AG04449 (cell line): ENCODE data around the gene NKX2-8.

ENCODE experiments used
- CTCF ChIA-PET: fragments of 350-600 bp; formaldehyde crosslinking; extraction: SDS; loops from one replicate; lab custom pipeline; 2021; ENCODE audit warnings: antibody characterized with exemption; lab: Yijun Ruan, JAX
- POLR2A ChIA-PET: fragments of 400-600, 350-600 bp; formaldehyde crosslinking; extraction: SDS; loops from one replicate; lab custom pipeline; 2020; ENCODE audit warnings: antibody characterized with exemption, inconsistent platforms; lab: Yijun Ruan, JAX
- DNase-seq: peaks from one replicate; pipeline ENCODE4 v3.0.0-alpha.2; 2010; ENCODE audit warnings: low read depth, low spot score
- H3K4me3 ChIP-seq: 2 replicates; pipeline ENCODE4 v1.5.1; 2011; ENCODE audit warnings: low read depth, mild to moderate bottlenecking, control low read depth, low read length
- TF ChIP-seq, protein P1 (sequence below): IDR thresholded peaks from one replicate; pipeline ENCODE4 v1.5.1; 2011; ENCODE audit warnings: mild to moderate bottlenecking, moderate library complexity, low read length, control low read depth, inconsistent platforms; ENCODE audit not compliant: insufficient read depth; ENCODE audit errors: missing control alignments

The NKX2-8 gene

DNA sequence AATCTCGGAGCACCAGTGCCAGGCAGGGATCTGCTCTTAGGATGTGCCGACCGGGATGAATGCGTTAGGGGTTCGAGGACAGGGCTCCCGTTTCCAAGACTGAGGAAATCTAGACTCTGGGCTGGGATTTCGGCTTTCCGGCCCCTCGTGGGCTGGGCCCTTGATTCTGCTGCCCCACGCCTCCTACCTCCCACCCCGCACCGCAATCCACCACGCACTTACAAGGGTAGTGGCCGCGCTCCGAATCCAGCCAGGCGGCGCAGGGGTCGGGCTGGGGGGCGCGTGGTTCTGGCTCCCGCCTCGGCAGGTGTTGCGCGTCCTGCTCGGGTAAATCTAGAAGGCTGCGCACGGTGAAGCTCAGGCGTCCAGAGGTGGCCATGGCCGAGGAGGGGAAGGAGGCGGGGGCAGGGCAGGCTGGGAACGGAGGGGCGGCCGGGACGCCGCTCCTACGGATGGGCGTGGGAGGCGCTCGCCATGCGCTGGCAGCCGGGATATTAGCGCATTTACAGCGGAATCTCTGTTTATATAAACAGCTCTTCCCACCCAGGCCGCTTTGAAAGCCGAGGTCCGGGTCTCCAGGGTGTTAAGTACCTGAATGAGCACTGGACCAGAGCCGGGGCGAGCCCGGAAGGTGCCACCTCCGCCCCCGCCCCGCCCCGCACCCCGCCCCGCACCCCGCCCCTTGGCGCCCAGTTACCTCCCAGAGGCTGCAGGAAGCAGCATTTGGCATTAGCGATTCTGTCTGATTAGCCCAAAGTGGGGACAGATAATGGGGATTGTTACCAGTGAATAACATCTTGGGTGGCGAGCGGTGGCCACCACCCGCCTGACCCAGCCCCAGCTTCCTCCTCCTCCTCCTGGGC, at the start of gene NKX2-8:
Gene NKX2-8 (minus strand): TSS at position 604 of the 863 bp plus-strand sequence. CDS start 225 bp downstream, at position 379.
- peak within 1 kb of the TSS; percentile 46 for H3K4me3 ChIP-seq
- DNase-seq, result no peak
- TF ChIP-seq, protein P1, sequence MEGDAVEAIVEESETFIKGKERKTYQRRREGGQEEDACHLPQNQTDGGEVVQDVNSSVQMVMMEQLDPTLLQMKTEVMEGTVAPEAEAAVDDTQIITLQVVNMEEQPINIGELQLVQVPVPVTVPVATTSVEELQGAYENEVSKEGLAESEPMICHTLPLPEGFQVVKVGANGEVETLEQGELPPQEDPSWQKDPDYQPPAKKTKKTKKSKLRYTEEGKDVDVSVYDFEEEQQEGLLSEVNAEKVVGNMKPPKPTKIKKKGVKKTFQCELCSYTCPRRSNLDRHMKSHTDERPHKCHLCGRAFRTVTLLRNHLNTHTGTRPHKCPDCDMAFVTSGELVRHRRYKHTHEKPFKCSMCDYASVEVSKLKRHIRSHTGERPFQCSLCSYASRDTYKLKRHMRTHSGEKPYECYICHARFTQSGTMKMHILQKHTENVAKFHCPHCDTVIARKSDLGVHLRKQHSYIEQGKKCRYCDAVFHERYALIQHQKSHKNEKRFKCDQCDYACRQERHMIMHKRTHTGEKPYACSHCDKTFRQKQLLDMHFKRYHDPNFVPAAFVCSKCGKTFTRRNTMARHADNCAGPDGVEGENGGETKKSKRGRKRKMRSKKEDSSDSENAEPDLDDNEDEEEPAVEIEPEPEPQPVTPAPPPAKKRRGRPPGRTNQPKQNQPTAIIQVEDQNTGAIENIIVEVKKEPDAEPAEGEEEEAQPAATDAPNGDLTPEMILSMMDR, result no peak
- POLR2A ChIA-PET, result no interaction called here
- CTCF ChIA-PET, result interaction anchor here (1.1 to 1.2 kb wide), 2 partner anchors 27 to 29 kb away, joined by 3 read pairs; no protein-coding TSS in a partner anchor

DNA sequence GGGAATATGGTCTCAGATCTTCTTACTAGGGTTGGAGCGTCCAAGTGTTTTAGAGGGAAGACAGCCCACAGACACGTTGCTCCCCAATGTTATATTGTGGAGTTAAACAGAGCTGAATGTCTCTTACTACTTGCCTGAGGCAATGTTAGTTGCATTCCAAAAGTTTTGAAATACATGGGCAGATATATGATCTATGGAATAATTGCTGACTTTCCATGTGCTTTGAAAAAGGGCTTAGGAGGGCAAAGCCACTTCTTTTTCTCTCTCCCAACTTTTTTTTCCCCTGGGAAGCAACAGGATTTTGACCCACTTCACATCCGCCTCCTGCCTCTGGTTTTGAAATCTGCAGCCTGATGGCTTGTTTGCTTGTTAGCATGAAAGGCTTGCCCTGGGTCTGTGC, 45.6 kb upstream of the NKX2-8 start:
- TF ChIP-seq, protein P1, result no peak
- CTCF ChIA-PET, result interaction anchor here (1.2 kb wide), 1 partner anchor 17 kb away, joined by 3 read pairs; no protein-coding TSS in a partner anchor
- POLR2A ChIA-PET, result no interaction called here
- H3K4me3 ChIP-seq, result no peak overlapping the region
- no peak for DNase-seq

DNA sequence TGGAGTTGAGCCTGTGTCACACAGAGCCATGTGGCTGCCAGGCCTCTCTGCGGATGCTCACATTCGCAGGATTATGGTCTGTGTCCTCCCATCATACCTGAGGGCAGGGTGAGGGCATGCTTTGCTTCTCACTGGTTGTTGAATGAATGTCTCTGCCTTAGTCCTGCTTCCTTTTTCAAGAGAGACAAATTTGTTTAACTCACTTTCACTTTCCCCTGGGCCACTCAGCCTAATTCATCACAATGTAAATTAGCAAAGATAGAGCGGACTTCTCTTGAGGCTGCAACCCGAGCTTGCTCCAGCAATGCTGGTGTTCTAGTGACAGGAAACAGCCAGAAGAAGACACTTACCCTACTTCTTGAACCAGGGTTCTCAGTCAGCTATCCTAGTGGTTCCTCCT, 43.7 kb upstream of the NKX2-8 start:
- POLR2A ChIA-PET, result no interaction called here
- TF ChIP-seq, protein P1, result no peak
- H3K4me3 ChIP-seq, result no peak overlapping the region
- CTCF ChIA-PET, result interaction anchor here (1.2 kb wide), 1 partner anchor 524 kb away, joined by 4 read pairs; no protein-coding TSS in a partner anchor
- DNase-seq, result no peak

DNA sequence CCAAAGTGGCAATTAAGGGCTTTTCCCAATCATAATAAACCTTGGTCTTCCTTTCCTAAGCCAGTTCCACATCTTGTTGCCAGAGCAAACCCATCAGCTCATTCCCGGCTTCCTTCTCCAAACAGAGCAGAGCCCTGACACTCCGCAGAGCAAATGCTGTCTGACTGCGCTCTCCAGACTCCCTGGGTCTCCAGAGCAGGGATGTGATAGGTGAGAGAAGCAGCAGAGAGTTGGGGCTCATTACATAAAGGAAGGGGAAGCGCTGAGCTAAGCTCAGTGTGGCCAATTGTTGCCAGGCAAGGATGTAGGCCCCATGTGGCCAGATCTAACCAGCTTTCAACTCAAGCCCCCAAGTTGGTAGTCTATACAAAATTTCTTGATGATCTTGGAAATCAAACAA, 43.0 kb upstream of the NKX2-8 start:
- ChIA-PET POLR2A (no interaction called here), CTCF (interaction anchor here (1.0 to 1.1 kb wide), 2 partner anchors 19 to 72 kb away, joined by 3 to 4 read pairs; no protein-coding TSS in a partner anchor)
- TF ChIP-seq, protein P1, result no peak
- no peak for DNase-seq
- no peak overlapping the region for H3K4me3 ChIP-seq

DNA sequence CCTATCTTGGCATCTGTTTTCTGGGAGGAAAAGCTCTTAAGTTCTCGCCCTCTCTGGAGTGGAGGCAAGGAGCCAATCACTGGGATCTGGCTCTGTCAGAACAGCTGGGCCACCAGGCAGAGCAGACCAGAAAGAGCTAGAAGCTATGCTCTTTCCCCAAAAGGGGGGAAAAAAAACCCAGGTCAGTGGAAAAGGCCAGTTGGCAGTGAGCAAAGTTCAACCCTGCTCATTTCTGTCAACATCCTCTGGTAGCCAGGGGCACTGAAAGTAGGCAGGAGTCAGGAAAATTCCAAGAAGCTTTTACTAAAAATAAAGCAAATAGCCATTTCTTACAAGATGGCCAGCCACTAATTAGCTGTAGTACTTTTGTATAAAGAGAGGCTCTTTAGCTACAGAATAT, 42.6 kb upstream of the NKX2-8 start:
- ChIA-PET CTCF (interaction anchor here (1.0 to 1.1 kb wide), 2 partner anchors 19 to 71 kb away, joined by 3 to 4 read pairs; no protein-coding TSS in a partner anchor), POLR2A (no interaction called here)
- TF ChIP-seq, protein P1, result no peak
- no peak overlapping the region for H3K4me3 ChIP-seq
- DNase-seq, result no peak

DNA sequence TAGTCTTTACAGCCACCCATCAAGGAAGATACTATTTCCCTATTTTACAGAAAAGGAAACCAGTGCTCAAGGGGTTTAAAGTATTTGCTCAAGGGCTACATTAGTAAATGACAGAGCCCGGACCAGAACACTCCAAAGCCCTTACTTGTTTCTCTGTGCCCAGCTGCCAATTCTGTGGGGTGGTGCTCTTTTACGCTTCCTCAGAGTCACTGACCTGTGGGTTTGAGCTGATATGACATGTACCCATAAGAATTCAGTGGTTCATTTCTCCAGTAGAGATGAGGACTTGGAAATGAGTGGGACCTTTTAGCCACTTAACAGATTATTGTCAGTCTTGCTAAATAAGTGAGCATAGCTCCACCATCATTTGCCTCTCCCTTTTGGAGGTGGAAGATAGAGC, 37.4 kb upstream of the NKX2-8 start:
- ChIA-PET POLR2A (no interaction called here), CTCF (interaction anchor here (0.9 to 1.3 kb wide), 2 partner anchors 14 to 28 kb away, joined by 3 read pairs; no protein-coding TSS in a partner anchor)
- DNase-seq, result no peak
- TF ChIP-seq, protein P1, result no peak
- H3K4me3 ChIP-seq, result no peak overlapping the region
